Left cardiac atrium (tissue), 4 donors: Measurements from ENCODE around the gene MSI2. TPM values are rescaled to one million over a fixed set of nuclear protein-coding genes. Genes with fewer than 3 reads are reported as not detected.

Experiments used
- ATAC-seq, 2 donors: fragments of 200-7000 bp; cut with Tn5 transposase; one replicate each; pipeline ENCODE4 v1.9.1; 2020; ENCODE audit warnings: mild to moderate bottlenecking in 2 of 2, moderate library complexity in 2 of 2
- DNase-seq: peaks from one replicate; pipeline ENCODE4 v3.0.0-alpha.2; 2020
- intact Hi-C, 2 donors: fragments of 100-400 bp; cut with DNase I; formaldehyde crosslinking; loops; one replicate each; pipeline versions ENCODE4 v1.14.1 to v1.15.1; 2022 to 2023
- total RNA-seq, 2 donors: library from RNA; stranded (reverse); fragmentation: NEBNext Ultra II Directional; extraction: Animal tissue kit (Norgen Biotek cat#: 25700); gene quantifications; one replicate each; pipeline ENCODE4 v1.2.1, GENCODE V29; 2021
- donor health status: DM: no; HTN: yes; CAD: no.
- donor health status: DM: no; HTN: yes; CAD: no; lungs with severe emphysema.
- donor health status: DM: yes; HTN: yes; CAD: no.
- donor health status: Dilated cardiomyopathy.

Gene MSI2
- total RNA-seq, 2 donors from 2014 or later: 84.1 to 95.5 TPM

DNA sequence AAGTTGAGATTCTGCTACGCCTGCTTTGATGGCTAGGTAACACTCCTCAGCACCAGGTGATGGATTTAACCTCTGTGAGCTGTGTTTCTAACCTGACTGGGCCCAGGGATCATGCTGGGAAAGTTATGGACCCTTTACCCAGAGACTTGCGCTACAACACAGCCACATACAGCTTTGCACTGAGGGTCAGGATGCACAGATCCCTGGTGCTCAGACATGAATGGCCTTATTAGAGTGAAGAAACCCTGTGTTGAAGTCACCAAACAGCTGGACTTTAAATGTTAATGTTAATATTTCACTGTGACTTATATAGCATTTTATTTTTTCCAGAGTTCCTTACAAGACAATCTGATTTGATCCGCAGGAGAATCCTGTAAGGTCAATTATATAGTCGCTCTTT lies 114.3 kb downstream of the MSI2 start:
- intact Hi-C loops: no loop called here
- ATAC-seq (no peak), DNase-seq (no peak)

DNA sequence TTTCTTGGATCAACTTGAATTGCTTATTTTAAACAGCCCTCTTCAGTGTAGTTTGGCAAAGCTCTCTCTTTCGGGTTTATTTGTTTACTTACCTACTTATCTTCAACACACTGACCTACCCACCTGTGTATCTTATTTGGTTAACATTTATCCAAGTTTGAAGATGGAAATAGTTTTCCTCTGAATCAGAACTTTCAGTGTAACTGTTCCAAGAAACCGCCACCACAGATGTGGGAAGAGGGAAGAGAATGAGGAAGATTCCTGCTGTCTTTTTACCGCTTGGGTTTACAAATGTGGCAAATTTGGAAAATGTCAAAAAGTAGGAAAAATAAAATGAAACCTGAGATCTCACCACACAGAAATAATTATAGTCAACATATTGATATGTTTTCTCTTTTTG lies 115.8 kb downstream of the MSI2 start:
- intact Hi-C loops: no loop called here
- ATAC-seq: no peak
- no peak for DNase-seq

DNA sequence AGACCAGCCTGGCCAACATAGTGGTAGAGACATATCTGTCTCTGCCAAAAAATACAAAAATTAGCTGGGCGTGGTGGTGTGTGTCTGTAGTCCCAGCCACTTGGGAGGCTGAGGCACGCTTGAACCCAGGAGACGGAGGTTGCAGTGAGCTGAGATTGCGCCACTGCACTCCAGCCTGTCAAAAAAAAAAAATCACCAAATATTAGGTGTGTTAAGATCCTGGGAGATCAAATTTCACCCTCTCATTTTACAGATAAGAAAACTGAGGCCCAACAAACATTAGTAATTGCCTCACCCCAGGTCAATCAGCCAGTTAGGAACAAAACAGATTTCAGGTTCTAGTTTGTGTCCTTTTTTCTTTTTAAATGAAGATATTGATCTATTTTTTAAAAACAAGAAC lies 116.7 kb downstream of the MSI2 start:
- DNase-seq (no peak), ATAC-seq (no peak)
- intact Hi-C loops: no loop called here

DNA sequence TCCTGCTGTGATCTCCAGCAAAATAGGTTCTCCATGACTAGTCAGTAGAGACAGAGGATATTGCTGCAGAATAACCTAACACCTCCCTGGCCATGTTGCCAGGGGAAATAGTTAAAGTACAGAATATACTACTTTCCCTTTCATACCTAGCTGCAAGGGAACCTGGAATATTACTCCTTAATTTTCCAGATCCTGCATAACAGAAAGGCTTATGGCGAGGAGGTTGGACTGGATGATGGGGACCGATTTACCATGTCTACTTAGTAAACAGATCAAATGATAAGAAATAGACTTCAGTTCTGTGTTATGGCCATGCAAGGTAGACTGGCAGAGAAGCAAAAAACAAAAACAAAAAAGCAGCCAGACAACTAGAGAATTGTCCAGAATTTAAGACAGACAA lies 117.4 kb downstream of the MSI2 start:
- DNase-seq (no peak), ATAC-seq (no peak)
- intact Hi-C loops: no loop called here

- intact Hi-C loops: no loop called here
- peak in 1 of 2 donors; percentile 53 for ATAC-seq
- no peak for DNase-seq
Observed at GRCh38 chr17:57375040-57375769, 118.9 kb downstream of the MSI2 start.

DNA sequence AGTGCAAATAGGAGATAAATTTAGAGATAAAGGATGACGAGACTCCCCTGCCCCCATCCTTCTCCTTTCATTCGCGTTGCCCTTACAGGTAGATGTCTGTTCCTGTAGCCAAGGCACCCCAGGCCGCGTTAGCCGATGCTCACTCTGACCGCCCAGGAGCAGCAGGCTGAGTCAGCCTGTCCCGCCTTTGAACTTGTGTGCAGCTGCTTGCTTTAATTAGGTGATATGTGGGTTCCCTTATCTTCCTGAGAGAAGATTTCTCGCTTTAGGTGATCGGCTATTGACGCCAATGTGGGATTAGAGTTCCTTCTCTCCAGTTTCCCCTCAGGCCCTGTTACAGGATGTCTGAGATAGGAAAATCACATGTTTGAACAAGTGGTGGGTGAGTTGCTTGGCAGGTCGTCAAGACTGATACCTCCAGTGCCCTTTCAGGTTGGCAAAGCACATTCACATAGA lies 119.5 kb downstream of the MSI2 start:
- intact Hi-C loops: no loop called here
- ATAC-seq (peak; percentile 13 to 71), DNase-seq (no peak)

GRCh38 chr17:57377094-57377493 lies 120.8 kb downstream of the MSI2 start:
- ATAC-seq: peak in 1 of 2 donors; percentile 23
- intact Hi-C loops: no loop called here
- DNase-seq: no peak

DNA sequence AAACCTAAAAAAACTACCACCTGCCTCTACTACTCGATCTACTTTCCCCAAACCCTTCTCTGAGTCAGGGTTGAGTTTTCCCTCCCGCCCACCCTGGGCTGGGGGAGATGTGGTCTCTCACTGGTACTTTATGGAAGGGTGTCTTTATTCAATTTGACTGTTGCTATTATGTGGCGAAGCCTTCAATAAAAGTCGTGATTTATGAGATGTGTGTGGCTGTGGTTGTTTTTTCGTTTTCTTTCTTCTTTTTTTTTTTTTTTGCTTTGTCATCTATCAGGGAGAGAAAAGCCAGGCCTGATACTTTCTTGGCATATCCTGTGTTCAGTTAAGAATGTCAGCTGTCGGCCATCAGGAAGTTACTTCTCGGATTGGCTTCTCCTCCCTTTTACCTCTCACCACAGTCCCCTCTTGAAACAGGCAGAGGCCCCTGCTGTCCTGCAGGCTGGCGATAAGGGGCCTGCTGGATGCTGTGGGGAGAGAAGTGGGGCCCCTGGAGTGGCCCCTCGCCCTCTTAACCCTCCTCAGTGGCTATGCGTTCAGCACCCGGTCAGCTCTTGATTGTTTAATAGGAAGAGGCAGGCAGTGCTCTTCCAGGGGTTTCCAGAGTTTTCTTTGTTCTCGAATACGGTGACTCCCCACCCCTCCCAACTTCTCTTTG lies 123.0 kb downstream of the MSI2 start:
- ATAC-seq (peak; percentile 64 to 80), DNase-seq (no peak)
- intact Hi-C loops: no loop called here

- ATAC-seq: no peak
- intact Hi-C loops: no loop called here
- no peak for DNase-seq
Observed at GRCh38 chr17:57379895-57380434, 123.6 kb downstream of the MSI2 start.

- no peak for DNase-seq
- no peak for ATAC-seq
- intact Hi-C loops: no loop called here
Observed at GRCh38 chr17:57381498-57381897, 125.2 kb downstream of the MSI2 start.

DNA sequence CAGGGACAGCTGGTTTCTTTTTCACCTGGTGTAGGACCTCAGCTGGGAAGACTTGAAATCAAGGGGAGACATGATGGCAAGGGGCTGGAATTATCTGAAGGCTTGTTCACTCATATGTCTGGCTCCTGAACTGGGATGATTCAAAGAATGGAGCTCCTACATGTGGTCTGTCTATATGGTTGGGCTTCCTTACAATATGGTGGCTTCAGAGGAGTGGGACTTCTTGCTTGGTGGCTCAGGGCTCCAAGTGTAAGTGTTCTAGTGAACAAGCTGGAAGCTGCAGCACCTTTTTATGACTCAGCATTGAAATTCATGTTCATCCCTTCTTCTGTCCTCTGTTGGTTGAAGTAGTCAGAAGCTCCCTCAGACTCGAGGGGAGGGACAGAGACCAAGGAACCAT lies 127.9 kb downstream of the MSI2 start:
- intact Hi-C loops: no loop called here
- ATAC-seq (no peak), DNase-seq (no peak)

GRCh38 chr17:57385975-57386374 lies 129.7 kb downstream of the MSI2 start:
- ATAC-seq (no peak), DNase-seq (no peak)
- intact Hi-C loops: no loop called here

GRCh38 chr17:57387575-57387974 lies 131.3 kb downstream of the MSI2 start:
- intact Hi-C loops: no loop called here
- DNase-seq (no peak), ATAC-seq (no peak)

DNA sequence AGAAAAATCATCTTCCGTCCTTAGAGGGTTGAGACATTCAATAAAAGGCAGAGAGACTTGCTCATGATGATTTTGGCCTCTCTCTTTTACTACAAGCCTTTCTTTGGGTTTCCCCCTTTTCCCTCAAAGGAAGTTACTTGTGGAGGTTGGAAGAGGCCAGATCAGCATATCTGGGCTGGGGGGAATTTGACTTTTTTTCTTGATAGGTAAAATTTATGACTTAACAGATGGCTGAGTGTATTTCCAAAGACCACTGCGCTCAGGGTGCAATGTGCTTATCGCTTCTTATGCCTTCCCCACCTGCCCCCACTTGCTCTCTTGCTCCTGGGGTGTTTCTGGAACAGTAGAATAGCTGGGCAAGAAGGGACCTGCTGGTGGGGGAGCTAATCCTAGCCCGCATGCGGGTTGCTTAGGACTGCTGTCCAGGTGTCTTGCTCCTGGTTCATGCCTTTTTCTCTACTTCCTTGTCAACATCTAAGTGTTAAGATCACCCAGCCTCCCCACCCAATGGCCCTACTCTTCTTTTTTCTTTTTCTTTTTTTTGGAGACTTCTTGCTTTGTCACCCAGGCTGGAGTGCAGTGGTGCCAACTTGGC lies 131.9 kb downstream of the MSI2 start:
- ATAC-seq (no peak), DNase-seq (no peak)
- intact Hi-C loops: no loop called here

DNA sequence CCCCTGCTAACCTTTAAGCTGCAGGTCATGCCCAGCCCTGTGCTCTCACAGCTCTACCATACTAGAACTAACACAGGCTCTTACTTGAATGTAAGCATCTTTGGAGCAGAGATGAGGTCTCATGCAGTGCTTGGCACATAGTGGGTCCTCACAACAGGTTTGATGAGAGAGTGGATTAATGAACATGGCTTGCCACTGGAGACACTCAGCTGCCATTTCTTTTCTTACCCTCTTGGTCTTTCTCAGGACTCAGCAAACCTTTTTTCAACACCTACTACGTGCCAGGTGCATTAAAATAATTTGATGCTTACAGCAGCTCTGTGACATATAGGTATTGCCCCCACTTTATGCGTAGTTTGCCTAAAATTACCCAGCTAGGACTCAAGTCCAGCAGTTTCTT lies 133.2 kb downstream of the MSI2 start:
- intact Hi-C loops: no loop called here
- no peak for DNase-seq
- ATAC-seq: no peak

DNA sequence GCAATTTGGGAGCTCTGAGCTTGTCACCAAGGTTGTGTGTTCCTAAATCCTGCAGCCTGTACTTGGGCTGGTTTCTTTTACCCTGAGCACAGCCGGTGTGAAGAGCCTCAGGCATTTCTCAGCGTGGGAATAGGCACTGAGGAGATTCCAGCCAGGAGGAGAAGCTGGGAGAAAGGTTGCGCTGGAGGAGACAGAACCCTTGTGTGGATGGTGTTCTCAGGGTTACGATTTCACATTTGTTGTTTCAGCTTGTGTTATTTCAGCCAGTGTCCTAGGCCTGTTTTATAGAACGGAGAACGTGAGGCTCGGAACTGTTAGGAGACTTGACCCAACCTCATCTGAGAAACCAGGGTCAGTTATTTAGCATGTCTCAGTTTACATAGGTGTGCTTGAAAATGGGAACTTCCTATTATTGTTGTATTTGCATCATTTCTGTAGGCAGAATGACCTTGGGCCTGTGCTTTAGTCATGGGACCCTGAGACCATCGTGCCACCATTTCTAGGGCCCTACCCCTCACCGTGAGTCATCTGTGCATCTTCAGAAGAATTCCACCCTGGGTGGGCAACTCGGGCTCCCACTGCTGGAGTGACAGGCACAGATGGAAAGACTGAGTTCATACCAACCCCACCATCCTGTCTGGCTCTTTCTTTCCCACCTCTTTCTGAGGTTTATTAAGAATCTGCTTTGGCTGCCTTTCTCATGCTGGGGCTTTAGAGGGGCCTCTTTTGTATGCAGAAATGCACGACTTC lies 134.9 kb downstream of the MSI2 start:
- ATAC-seq (no peak), DNase-seq (no peak)
- intact Hi-C loops: no loop called here

GRCh38 chr17:57391857-57392471 lies 135.6 kb downstream of the MSI2 start:
- DNase-seq (no peak), ATAC-seq (no peak)
- intact Hi-C loops: no loop called here

DNA sequence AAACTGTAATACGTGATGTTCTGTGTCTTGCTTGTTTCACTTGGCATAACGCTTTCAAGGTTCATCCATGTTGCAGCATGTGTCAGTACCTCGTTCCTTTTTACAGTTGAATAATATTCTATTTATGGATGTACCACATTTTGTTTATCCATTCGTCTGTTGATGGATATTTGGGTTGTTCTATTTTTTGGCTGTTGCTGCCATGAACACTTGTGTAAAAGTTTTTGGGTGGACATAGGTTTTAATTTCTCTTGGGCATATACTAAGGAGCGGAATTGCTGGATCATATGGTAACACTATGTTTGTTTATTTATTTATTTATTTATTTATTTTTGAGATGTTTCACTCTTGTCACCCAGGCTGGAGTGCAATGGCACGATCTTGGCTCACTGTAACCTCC lies 137.0 kb downstream of the MSI2 start:
- intact Hi-C loops: no loop called here
- DNase-seq (no peak), ATAC-seq (no peak)

DNA sequence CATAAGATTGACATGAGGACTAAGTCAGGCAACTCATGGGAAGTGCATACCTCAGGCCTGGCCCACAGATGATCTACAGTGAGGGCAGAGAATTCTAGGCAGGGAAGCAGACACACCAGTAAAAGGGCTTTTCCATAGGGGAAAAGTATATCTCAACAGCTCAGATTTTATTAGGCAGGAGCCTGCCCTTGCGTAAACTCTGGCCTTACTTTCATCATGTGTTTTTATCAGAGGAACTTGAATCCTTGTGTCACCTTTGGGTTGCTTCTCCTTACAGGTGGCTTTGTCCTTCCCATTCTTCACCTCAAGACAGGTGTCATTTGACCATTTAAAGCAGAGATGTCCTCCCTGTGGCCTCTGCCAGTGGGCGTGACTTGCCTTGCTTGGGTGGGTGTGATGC lies 138.1 kb downstream of the MSI2 start:
- ATAC-seq (no peak), DNase-seq (no peak)
- intact Hi-C loops: no loop called here
